ENCODE results near the gene LAGE3.

Gene LAGE3

GRCh38 chrX:154477891-154478477 lies 1.1 kb downstream of the LAGE3 start:
- no peak for DNase-seq (ENCODE audit: low read depth)

GRCh38 chrX:154476821-154477220 lies 2.3 kb downstream of the LAGE3 start:
- DNase-seq (ENCODE audit: low read depth) = no peak

GRCh38 chrX:154473683-154474082 lies 5.4 kb downstream of the LAGE3 start:
- DNase-seq (ENCODE audit: low read depth) = no peak

GRCh38 chrX:154472685-154473632 lies 6.1 kb downstream of the LAGE3 start:
- DNase-seq (ENCODE audit: low read depth) = no peak

- no peak for DNase-seq (ENCODE audit: low read depth)
These were observed 7.0 kb downstream of the LAGE3 start for GRCh38 chrX:154471839-154472684.

GRCh38 chrX:154470914-154471568 lies 8.0 kb downstream of the LAGE3 start:
- no peak for DNase-seq (ENCODE audit: low read depth)

- no peak for DNase-seq (ENCODE audit: low read depth)
These were observed 8.6 kb downstream of the LAGE3 start for GRCh38 chrX:154470434-154470833.

- DNase-seq (ENCODE audit: low read depth) = no peak
These were observed 9.2 kb downstream of the LAGE3 start for GRCh38 chrX:154469880-154470279.

- no peak for DNase-seq (ENCODE audit: low read depth)
These were observed 10.0 kb downstream of the LAGE3 start for GRCh38 chrX:154469114-154469513.

- DNase-seq (ENCODE audit: low read depth) = no peak
These were observed 10.9 kb downstream of the LAGE3 start for GRCh38 chrX:154468217-154468616.

GRCh38 chrX:154467556-154467955 lies 11.5 kb downstream of the LAGE3 start:
- DNase-seq (ENCODE audit: low read depth) = no peak

GRCh38 chrX:154466907-154467306 lies 12.2 kb downstream of the LAGE3 start:
- DNase-seq (ENCODE audit: low read depth) = no peak

GRCh38 chrX:154466036-154466435 lies 13.0 kb downstream of the LAGE3 start:
- DNase-seq (ENCODE audit: low read depth) = no peak

- no peak for DNase-seq (ENCODE audit: low read depth)
These were observed 13.5 kb downstream of the LAGE3 start for GRCh38 chrX:154465601-154466000.

GRCh38 chrX:154464806-154465365 lies 14.2 kb downstream of the LAGE3 start:
- no peak for DNase-seq (ENCODE audit: low read depth)

GRCh38 chrX:154463611-154464220 lies 15.4 kb downstream of the LAGE3 start:
- no peak for DNase-seq (ENCODE audit: low read depth)

GRCh38 chrX:154462396-154462795 lies 16.7 kb downstream of the LAGE3 start:
- no peak for DNase-seq (ENCODE audit: low read depth)

- DNase-seq (ENCODE audit: low read depth) = no peak
These were observed 18.8 kb downstream of the LAGE3 start for GRCh38 chrX:154460326-154460725.

- DNase-seq (ENCODE audit: low read depth) = no peak
These were observed 19.2 kb downstream of the LAGE3 start for GRCh38 chrX:154459832-154460231.

- DNase-seq (ENCODE audit: low read depth) = peak; percentile 55
These were observed 19.9 kb downstream of the LAGE3 start for GRCh38 chrX:154458954-154459778.
